Amniotic epithelial cell (primary cell): ENCODE measurements around the gene PROM1.

ENCODE experiments used
- DNase-seq: peaks from one replicate; pipeline ENCODE4 v3.0.0-alpha.2; 2010; ENCODE audit warnings: low read depth

Gene PROM1

GRCh38 chr4:16027114-16027513 is 56.7 kb downstream of the PROM1 start:
- peak; percentile 6 for DNase-seq

- DNase-seq = peak; percentile 65
Measured at GRCh38 chr4:16026160-16026761, 57.6 kb downstream of the PROM1 start.

GRCh38 chr4:16025268-16025667 is 58.6 kb downstream of the PROM1 start:
- DNase-seq = no peak

- no peak for DNase-seq
Measured at GRCh38 chr4:16023776-16024408, 59.9 kb downstream of the PROM1 start.

DNA sequence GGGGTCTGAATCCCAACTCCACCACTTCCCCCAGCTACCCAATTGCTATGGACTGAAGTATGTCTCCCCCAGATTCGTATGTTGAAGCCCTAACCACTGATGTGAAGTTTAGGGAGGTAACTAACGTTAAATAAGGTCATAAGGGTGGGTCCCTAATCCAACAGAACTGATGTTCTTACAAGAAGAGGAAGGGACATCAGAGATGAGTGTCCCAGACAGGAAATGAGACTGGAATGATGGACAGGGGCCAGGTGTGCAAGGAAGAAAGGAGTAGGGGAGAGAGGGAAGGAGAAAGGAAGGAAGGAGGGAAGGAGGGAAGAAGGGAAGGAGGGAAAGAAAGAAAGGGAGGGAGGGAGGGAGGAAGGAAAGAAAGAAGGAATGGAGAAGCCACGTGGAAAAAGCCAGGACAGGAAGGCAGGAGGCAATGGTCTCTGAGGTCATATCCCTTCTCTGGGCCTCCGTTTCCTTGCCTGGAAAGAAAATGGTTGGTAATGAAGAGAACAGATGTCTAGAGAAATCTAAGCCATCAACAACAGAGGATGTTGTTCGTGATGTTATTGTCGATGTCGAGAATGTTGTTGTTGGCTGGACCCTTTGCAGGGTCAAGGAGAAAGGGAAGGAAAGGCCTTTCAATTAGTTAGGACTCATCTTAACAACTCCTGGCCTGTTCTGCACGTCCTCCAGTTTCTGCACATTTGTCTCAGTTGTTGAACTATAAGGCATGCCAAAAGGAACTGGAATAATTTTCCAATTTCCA is 61.8 kb downstream of the PROM1 start:
- no peak for DNase-seq

DNA sequence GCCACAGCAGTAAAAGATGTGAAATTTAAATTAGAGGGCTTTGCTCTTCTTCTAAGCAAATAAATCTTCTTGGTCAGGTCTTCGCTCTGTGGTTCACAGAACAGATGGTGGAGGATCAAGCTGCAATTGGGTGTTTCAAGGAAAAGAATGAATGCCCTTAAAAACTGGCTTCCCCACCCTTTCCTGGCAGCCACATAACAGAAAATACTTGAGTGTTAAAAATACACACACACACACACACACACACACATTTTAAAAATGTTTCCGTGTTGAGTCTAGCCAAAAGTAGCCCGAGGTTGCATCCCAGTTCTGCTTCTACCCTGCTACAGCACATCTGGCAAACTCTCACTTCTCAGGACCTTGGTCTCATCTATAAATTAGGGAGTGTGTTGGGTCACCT is 64.2 kb downstream of the PROM1 start:
- DNase-seq = no peak

DNA sequence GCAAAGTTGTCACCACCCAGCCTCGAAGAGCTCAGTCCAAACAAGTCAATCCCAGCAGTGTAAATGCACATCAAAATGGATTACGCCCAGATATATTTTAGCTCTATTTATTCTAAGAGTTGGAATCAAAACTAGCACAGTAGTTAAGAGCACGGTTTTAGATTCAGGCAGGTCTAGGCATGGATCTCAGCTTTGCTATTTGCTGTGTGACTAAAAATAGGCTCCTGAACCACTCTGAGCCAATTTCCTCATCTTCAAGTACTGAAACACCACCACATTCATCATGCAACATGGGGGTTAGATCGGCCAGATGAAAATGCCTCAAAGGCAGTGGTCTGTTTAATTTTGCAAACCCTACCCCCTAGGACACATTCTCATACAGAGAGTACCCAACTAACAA is 65.0 kb downstream of the PROM1 start:
- no peak for DNase-seq

GRCh38 chr4:16018061-16018676 is 65.7 kb downstream of the PROM1 start:
- no peak for DNase-seq

GRCh38 chr4:16016536-16016935 is 67.3 kb downstream of the PROM1 start:
- DNase-seq = no peak

DNA sequence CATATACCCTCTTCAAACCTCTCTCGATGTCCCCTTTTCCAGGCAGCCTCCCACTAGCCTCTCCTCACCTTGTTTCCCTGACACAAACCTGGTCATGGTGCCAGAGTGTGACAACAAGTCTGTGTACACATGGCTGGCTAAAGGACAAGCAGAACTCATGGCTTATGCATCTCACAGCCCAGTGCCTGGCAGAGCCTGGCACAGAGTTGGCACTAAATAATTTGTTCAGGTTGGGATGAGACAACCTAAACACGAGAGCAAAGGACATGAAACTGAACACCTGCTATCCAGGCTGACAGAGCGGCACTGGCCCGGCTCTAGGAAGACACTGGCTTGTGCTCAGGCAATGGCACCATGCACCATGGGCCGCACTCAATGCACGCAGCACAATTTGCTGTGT is 72.7 kb downstream of the PROM1 start:
- DNase-seq = no peak

- DNase-seq = no peak
Measured at GRCh38 chr4:16009153-16009552, 74.7 kb downstream of the PROM1 start.

- no peak for DNase-seq
Measured at GRCh38 chr4:16007471-16008095, 76.2 kb downstream of the PROM1 start.

GRCh38 chr4:16006771-16007446 is 76.9 kb downstream of the PROM1 start:
- no peak for DNase-seq

DNA sequence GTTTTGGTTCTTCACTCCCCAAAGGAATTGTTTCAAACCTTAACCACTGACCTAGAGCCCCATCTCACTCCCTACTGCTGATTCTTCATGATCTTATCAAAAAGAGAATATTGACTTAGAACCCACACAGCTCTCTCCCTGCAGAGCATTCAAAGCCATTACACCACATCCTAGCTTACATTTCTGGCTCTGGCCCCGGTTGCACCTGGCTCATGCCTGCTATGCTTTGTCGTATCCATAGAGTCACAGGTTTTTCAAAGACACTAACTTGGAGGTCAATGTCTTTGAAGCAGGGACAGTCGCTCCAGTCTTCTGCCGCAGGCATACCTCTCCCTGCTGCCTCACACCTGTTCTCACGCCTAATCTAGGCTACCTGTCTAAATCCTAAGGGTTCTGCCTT is 78.1 kb downstream of the PROM1 start:
- DNase-seq = no peak

- peak; percentile 63 for DNase-seq
Measured at GRCh38 chr4:16001484-16001858, 82.4 kb downstream of the PROM1 start.

DNA sequence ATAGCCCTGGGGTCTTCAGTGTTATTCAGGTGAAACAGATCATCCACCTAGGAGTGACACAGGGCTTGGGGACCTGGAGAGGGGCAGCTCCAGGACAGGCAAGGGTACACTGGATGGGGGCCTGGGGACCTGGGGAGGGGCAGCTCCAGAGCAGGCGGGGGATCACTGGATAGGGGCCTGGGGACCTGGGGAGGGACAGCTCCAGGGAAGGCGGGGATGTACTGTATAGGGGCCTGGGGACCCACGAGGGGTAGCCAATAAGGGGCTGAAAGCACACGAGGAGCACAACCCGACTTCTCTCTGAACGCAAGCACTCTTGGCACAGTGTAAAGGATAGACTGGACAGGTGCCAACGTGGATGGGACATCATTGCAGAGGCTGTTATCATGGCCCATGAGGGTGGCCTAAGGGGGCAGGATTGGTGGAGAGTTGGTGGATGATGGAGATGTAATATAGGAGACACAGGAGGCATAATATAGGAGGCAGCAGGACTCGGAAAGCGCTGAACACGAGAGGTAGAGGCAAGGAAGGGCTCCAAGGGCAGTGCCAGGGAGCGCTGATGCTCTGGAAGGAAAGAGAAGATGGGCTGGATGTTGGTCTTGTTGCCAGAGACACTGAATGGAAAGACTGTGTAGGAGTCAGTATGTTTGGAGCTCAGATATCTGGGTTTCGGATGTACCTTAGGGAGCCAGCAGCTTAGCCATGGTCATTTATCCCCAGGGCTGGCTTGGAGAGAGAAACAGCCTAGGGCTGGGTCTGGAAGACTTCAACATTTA is 82.9 kb downstream of the PROM1 start:
- no peak for DNase-seq

DNA sequence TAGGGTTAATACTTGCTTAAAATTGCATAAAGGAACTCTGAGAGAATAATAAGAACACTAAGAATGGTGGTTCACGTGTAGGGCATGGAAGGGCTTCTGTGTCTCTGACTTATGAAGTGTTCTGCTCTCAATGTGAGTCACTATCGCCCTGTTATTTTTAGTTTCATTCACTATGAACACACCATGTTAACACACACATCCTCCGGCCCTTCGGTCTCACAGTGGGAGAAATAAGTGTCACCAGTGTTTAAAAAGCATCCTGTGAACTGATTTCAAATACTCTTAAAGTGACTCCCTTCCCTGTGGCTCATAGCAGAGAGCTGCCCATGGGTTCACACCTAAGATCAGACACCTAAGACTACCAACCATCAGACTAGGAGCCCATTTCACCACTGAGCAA is 87.0 kb downstream of the PROM1 start:
- no peak for DNase-seq

- no peak for DNase-seq
Measured at GRCh38 chr4:15995826-15996225, 88.0 kb downstream of the PROM1 start.

- no peak for DNase-seq
Measured at GRCh38 chr4:15992167-15992485, 91.7 kb downstream of the PROM1 start.

- DNase-seq = no peak
Measured at GRCh38 chr4:15990570-15991285, 93.1 kb downstream of the PROM1 start.

DNA sequence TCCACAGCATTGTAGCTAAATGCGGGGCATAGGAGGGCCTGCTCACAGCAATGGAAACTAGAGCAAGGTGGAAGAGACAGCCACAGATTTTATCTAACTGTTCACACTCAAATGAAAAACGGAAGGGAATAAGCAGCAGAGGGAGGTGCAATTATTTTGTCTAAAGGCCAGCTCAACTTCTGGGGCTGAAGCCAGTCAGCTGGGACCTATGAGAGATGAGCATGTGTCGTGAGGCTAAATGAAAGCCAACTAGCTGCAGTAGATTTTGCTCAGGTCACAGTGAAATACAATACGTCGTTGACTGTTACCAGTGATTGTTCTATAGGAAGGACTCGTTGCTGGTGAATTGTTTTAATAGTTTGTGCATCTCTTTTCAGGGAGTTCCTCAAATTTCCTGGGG is 94.4 kb downstream of the PROM1 start:
- DNase-seq = no peak
